ENCODE results near the gene JMJD6. TPM values are rescaled to one million over a fixed set of nuclear protein-coding genes. Genes with fewer than 3 reads are reported as not detected.
A peak's percentile ranks its signal among the peaks of the same experiment; 100 is the strongest.
"Not testable (repeated sequence)": the region's sequence is repeated elsewhere in the genome, so short reads cannot be mapped to it uniquely, and the experiment has no call there.

Gene JMJD6
- total and polyA plus RNA-seq, 2 experiments from 2014 or later, result 23.5 to 33.6 TPM

DNA sequence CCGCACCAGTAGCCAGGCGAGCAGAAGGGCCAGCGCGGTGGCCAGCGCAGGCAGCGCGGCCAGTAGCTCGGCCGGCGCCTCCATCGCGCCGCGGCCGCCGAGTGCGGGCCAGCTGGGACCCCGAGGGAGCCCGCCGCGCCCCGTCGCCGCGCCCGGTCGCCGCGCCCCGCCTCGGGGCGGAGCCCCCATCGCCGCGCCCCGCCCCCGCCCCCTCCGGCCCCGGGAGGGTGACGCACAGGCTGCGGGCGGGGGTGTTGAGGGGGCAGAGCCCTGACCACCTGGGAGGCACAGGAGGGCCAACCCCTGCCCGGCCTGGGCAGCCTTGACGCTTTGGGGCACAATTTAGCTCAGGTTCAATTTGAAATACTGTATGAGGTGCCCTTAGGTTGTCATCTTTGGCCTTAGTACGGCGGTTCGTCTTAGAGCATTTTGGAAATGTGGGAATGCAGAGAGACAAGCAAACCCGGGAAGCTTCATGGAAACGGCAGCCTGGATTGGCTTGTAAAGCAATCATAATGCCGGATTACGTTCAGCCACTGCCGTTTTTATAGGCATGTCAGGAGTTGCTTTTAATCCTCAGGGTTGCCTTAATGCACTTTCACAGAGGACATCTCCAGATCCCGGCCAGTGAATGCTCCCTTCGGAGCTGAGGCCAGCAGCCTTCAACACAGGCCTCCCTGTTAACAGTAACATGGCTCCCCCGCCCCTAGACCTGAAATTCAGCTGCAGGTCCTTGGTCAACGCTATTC is 15.4 kb downstream of the JMJD6 start, which contains the start of gene MXRA7:
Gene MXRA7, minus strand, starts transcription at position 103 of the 749 bp plus-strand sequence. Its CDS starts 19 bp downstream, at position 84.
- no peaks in the 10 kb centered on the region for H3K9me3 ChIP-seq (ENCODE audit: low read depth)
- H3K27me3 ChIP-seq, result no peaks in the 10 kb centered on the region
- peak within 1 kb of the TSS; percentile 60 for H3K4me3 ChIP-seq
- TF ChIP-seq CTCF (IDR thresholded peaks at IDR 0.05; ENCODE audit: low read depth, low read length), result no peak
- peak; percentile 77 to 78 for DNase-seq (ENCODE audit: low read depth in 1 of 2, low spot score in 1 of 2)
- H3K36me3 ChIP-seq, result peaks cover 6% of the 10 kb centered on the region
- peaks cover 44% of the 10 kb centered on the region for H3K4me1 ChIP-seq (ENCODE audit: low read depth)
- peak within 1 kb of the TSS; percentile 87 for H3K27ac ChIP-seq

GRCh38 chr17:76709951-76710862 is 16.2 kb downstream of the JMJD6 start:
- Histone ChIP-seq H3K4me1 (ENCODE audit: low read depth) (peaks cover 42% of the 10 kb centered on the region), H3K27ac (peak overlapping the region; percentile 87), H3K4me3 (peak overlapping the region; percentile 60)
- peak; percentile 52 to 58 for DNase-seq (ENCODE audit: low read depth in 1 of 2, low spot score in 1 of 2)
- not testable (repeated sequence) for H3K9me3 ChIP-seq (ENCODE audit: low read depth); H3K36me3 ChIP-seq; H3K27me3 ChIP-seq

- H3K4me1 ChIP-seq (ENCODE audit: low read depth), result peaks cover 40% of the 10 kb centered on the region
- H3K27me3 ChIP-seq, result no peaks in the 10 kb centered on the region
- H3K27ac ChIP-seq, result peak overlapping the region; percentile 87
- peak overlapping the region; percentile 60 for H3K4me3 ChIP-seq
- peak; percentile 82 to 97 for DNase-seq (ENCODE audit: low read depth in 1 of 2, low spot score in 1 of 2)
- no peak for TF ChIP-seq CTCF (IDR thresholded peaks at IDR 0.05; ENCODE audit: low read depth, low read length)
- H3K36me3 ChIP-seq, result peaks cover 2% of the 10 kb centered on the region
- no peaks in the 10 kb centered on the region for H3K9me3 ChIP-seq (ENCODE audit: low read depth)
Measured at GRCh38 chr17:76709077-76709950, 17.1 kb downstream of the JMJD6 start.

- Histone ChIP-seq H3K4me1 (ENCODE audit: low read depth) (peaks cover 30% of the 10 kb centered on the region), H3K4me3 (peak overlapping the region; percentile 0), H3K27me3 (no peaks in the 10 kb centered on the region), H3K27ac (peak overlapping the region; percentile 87), H3K9me3 (ENCODE audit: low read depth) (no peaks in the 10 kb centered on the region), H3K36me3 (peaks cover 2% of the 10 kb centered on the region)
- TF ChIP-seq CTCF (IDR thresholded peaks at IDR 0.05; ENCODE audit: low read depth, low read length), result peak; percentile 52
- DNase-seq (ENCODE audit: low read depth in 1 of 2, low spot score in 1 of 2), result peak; percentile 35 to 69
Measured at GRCh38 chr17:76707985-76708807, 18.2 kb downstream of the JMJD6 start.

- Histone ChIP-seq H3K9me3 (ENCODE audit: low read depth) (no peaks in the 10 kb centered on the region), H3K4me1 (ENCODE audit: low read depth) (peaks cover 32% of the 10 kb centered on the region), H3K27me3 (no peaks in the 10 kb centered on the region), H3K4me3 (no peak overlapping the region), H3K27ac (no peak overlapping the region), H3K36me3 (no peaks in the 10 kb centered on the region)
- TF ChIP-seq CTCF (IDR thresholded peaks at IDR 0.05; ENCODE audit: low read depth, low read length), result no peak
- DNase-seq (ENCODE audit: low read depth in 1 of 2, low spot score in 1 of 2), result no peak
Measured at GRCh38 chr17:76706817-76707216, 19.6 kb downstream of the JMJD6 start.
